ENCODE results near the gene PARP15.

Gene PARP15

GRCh38 chr3:122577409-122578031 lies at the start of gene PARP15:
TSS of gene PARP15 (plus strand) at chr3:122577650. CDS start at chr3:122577668, 18 bp downstream.
- TF ChIP-seq, protein P1, sequence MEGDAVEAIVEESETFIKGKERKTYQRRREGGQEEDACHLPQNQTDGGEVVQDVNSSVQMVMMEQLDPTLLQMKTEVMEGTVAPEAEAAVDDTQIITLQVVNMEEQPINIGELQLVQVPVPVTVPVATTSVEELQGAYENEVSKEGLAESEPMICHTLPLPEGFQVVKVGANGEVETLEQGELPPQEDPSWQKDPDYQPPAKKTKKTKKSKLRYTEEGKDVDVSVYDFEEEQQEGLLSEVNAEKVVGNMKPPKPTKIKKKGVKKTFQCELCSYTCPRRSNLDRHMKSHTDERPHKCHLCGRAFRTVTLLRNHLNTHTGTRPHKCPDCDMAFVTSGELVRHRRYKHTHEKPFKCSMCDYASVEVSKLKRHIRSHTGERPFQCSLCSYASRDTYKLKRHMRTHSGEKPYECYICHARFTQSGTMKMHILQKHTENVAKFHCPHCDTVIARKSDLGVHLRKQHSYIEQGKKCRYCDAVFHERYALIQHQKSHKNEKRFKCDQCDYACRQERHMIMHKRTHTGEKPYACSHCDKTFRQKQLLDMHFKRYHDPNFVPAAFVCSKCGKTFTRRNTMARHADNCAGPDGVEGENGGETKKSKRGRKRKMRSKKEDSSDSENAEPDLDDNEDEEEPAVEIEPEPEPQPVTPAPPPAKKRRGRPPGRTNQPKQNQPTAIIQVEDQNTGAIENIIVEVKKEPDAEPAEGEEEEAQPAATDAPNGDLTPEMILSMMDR (conservative IDR thresholded peaks at IDR 0.05; ENCODE audit: low read depth, low read length): no peak
- peak within 1 kb of the TSS; percentile 48 for H3K4me3 ChIP-seq (ENCODE audit: low read length)
- DNase-seq (ENCODE audit: low read depth): no peak

GRCh38 chr3:122530164-122530563 lies 47.3 kb upstream of the PARP15 start:
- TF ChIP-seq, protein P1 (conservative IDR thresholded peaks at IDR 0.05; ENCODE audit: low read depth, low read length): no peak
- DNase-seq (ENCODE audit: low read depth): no peak
- no peak overlapping the region for H3K4me3 ChIP-seq (ENCODE audit: low read length)

DNA sequence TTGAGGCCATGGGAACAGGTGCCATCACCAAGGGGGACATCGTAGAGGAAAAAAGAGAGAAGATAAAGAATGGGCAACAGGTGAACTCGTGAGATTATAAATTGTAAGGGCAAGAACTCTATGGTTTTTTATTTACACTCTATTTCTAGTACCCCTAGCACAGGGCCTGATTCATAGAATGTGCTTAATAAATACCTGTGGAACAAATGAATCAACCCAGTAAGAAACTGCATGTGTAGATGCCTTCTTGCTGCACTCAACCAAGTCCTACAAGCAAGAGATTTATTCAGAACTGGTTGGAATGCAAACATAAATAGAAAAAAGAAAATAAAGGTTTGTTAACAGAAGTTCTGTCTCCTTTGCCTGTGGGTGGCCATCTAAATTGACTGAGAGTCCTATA lies 44.0 kb upstream of the PARP15 start:
- H3K4me3 ChIP-seq (ENCODE audit: low read length): no peak overlapping the region
- no peak for DNase-seq (ENCODE audit: low read depth)
- TF ChIP-seq, protein P1 (conservative IDR thresholded peaks at IDR 0.05; ENCODE audit: low read depth, low read length): no peak

- H3K4me3 ChIP-seq (ENCODE audit: low read length): no peak overlapping the region
- TF ChIP-seq, protein P1 (conservative IDR thresholded peaks at IDR 0.05; ENCODE audit: low read depth, low read length): no peak
- DNase-seq (ENCODE audit: low read depth): no peak
Observed at GRCh38 chr3:122533931-122534334, 43.5 kb upstream of the PARP15 start.

DNA sequence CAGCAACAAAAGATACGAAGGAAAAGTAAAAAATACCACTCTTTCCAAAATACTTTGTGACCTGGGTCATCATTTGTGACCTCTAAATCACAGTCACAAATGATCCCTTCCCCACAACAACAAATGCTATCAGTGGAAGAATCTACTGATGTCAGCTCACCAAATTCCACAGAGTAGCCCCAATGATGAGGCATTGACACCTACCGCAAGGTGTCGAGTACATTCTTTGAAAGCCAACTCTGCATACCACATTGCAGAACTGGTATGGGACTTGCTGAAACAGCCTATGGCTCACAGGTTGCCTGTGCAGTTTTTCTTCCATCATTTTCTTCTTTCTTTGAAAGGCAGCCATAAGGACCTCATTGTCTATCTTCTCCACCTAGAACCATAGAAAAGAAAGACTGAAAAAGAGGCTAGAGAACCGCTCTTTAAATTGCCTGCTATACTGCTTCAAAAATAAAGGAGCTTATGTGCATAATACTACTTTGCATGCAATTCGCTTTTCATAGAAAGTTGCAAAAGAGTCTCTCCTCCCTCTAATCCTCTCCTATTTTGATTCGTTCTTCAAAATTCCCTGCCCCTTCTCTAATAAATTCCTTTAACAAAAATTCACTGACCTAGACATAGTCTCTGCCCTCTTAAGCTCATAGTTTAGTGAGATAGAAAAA lies 41.4 kb upstream of the PARP15 start:
- no peak overlapping the region for H3K4me3 ChIP-seq (ENCODE audit: low read length)
- TF ChIP-seq, protein P1 (conservative IDR thresholded peaks at IDR 0.05; ENCODE audit: low read depth, low read length): no peak
- no peak for DNase-seq (ENCODE audit: low read depth)

- DNase-seq (ENCODE audit: low read depth): no peak
- TF ChIP-seq, protein P1 (conservative IDR thresholded peaks at IDR 0.05; ENCODE audit: low read depth, low read length): no peak
- H3K4me3 ChIP-seq (ENCODE audit: low read length): no peak overlapping the region
Observed at GRCh38 chr3:122536632-122537001, 40.8 kb upstream of the PARP15 start.

- DNase-seq (ENCODE audit: low read depth): no peak
- TF ChIP-seq, protein P1 (conservative IDR thresholded peaks at IDR 0.05; ENCODE audit: low read depth, low read length): no peak
- H3K4me3 ChIP-seq (ENCODE audit: low read length): no peak overlapping the region
Observed at GRCh38 chr3:122538956-122539490, 38.4 kb upstream of the PARP15 start.
